Natural killer cell treated with Interleukin-12 subunit alpha and Interleukin-12 subunit beta and Interleukin-15 and Interleukin-18, amount 100 ng/mL, for 72 hours (primary cell): Measurements from ENCODE around the gene SLC39A11. TPM values are rescaled to one million over a fixed set of nuclear protein-coding genes. Genes with fewer than 3 reads are reported as not detected.

ENCODE experiments used
- total RNA-seq, 2 donors: library from RNA; stranded (reverse); gene quantifications; one replicate each; pipeline ENCODE4 v1.2.3, GENCODE V29; 2022

SLC39A11 gene
- total RNA-seq, 2 donors from 2014 or later: 25.6 to 56.1 TPM

Other genes with a start within 250 kb of the SLC39A11 start
- gene SSTR2, start 72.3 kb upstream of the SLC39A11 start, total RNA-seq: not detected
- 10 to 100 TPM; 27.4 to 28.0 TPM for gene COG1, start 100.4 kb upstream of the SLC39A11 start, total RNA-seq
- gene CPSF4L, start 169.2 kb upstream of the SLC39A11 start, total RNA-seq: not detected
- 1 to 10 TPM; 1.1 to 1.7 TPM for gene CDC42EP4, start 219.3 kb upstream of the SLC39A11 start, total RNA-seq